GM12874 (cell line): ENCODE results near the gene CEL.

Source experiments
- CTCF ChIP-seq: IDR thresholded peaks from 2 replicates; pipeline ENCODE4 v1.5.1; 2011; ENCODE audit warnings: low read depth, mild to moderate bottlenecking, control low read depth, low read length, moderate library complexity; ENCODE audit not compliant: insufficient read depth

CEL gene

DNA sequence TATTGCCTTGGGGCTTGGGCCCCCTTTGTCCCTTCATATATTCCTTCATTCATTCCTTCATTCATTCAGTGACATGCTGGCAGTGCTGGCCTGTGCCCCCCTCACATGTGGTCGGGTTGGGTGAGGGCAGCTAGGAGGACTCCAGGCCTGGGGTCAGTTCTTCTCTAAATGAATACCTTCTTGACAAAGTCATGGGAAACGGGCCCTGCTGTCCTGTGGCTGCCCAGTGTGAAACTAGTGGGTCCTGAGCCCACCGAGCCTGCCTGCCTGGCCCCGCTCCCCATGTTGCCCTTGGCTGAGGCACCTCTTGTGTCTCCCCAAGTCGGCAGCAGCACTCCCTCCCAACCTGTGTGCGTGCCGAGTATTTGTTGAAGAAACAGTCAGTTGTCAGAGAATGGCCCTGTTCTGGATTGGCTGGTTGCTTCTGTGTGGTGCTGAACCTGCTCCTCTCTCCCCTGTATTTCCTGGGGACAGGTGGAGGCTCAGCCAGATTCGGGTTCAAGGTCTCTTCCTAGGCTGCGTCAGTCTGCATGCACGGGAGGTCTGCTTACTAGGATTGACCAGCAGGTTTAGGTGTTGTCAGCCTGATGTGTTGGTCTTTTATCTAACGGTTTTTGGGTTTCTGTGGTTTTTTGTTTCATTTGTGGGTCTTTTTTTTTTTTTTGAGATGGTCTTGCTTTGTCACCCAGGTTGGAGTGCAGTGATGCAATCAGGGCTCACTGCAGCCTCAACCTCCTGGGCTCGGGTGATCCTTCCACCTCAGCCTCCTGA, 3.0 kb upstream of the CEL start:
- no peak for TF ChIP-seq CTCF

GRCh38 chr9:133059623-133060022, 2.2 kb upstream of the CEL start:
- no peak for TF ChIP-seq CTCF

DNA sequence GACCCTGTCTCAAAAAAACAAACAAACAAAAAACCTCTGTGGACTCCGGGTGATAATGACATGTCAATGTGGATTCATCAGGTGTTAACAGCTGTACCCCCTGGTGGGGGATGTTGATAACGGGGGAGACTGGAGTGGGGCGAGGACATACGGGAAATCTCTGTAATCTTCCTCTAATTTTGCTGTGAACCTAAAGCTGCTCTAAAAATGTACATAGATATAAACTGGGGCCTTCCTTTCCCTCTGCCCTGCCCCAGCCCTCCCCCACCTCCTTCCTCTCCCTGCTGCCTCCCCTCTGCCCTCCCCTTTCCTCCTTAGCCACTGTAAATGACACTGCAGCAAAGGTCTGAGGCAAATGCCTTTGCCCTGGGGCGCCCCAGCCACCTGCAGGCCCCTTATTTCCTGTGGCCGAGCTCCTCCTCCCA, 1.4 kb upstream of the CEL start:
- TF ChIP-seq CTCF, result peak; percentile 45

DNA sequence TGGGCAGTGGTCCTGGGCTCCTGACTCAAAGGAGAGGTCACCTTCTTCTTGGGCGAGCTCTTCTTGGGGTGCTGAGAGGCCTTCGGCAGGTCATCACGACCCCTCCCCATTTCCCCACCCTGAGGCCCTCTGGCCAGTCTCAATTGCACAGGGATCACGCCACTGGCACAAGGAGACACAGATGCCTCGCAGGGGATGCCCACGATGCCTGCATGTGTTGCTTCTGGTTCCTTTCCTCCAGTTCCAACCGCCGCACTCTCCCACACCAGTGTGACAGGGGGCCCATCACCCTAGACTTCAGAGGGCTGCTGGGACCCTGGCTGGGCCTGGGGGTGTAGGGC, 1.3 kb downstream of the CEL start:
- TF ChIP-seq CTCF, result no peak

GRCh38 chr9:133063500-133064231, 1.9 kb downstream of the CEL start:
- no peak for TF ChIP-seq CTCF

DNA sequence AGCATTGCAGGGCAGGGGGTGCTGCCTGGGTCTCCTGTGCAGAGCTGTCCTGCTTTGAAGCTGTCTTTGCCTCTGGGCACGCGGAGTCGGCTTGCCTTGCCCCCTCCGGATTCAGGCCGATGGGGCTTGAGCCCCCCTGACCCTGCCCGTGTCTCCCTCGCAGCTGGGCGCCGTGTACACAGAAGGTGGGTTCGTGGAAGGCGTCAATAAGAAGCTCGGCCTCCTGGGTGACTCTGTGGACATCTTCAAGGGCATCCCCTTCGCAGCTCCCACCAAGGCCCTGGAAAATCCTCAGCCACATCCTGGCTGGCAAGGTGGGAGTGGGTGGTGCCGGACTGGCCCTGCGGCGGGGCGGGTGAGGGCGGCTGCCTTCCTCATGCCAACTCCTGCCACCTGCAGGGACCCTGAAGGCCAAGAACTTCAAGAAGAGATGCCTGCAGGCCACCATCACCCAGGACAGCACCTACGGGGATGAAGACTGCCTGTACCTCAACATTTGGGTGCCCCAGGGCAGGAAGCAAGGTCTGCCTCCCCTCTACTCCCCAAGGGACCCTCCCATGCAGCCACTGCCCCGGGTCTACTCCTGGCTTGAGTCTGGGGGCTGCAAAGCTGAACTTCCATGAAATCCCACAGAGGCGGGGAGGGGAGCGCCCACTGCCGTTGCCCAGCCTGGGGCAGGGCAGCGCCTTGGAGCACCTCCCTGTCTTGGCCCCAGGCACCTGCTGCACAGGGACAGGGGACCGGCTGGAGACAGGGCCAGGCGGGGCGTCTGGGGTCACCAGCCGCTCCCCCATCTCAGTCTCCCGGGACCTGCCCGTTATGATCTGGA, 2.7 kb downstream of the CEL start:
- no peak for TF ChIP-seq CTCF

DNA sequence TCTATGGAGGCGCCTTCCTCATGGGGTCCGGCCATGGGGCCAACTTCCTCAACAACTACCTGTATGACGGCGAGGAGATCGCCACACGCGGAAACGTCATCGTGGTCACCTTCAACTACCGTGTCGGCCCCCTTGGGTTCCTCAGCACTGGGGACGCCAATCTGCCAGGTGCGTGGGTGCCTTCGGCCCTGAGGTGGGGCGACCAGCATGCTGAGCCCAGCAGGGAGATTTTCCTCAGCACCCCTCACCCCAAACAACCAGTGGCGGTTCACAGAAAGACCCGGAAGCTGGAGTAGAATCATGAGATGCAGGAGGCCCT, 3.2 kb downstream of the CEL start:
- TF ChIP-seq CTCF, result no peak
